ENCODE data around the gene ARMC9.

ARMC9 gene

GRCh38 chr2:231378026-231378722 lies 179.7 kb downstream of the ARMC9 start:
- no peak for DNase-seq (ENCODE audit: extremely low read depth in 1 of 2, low read depth in 1 of 2)

DNA sequence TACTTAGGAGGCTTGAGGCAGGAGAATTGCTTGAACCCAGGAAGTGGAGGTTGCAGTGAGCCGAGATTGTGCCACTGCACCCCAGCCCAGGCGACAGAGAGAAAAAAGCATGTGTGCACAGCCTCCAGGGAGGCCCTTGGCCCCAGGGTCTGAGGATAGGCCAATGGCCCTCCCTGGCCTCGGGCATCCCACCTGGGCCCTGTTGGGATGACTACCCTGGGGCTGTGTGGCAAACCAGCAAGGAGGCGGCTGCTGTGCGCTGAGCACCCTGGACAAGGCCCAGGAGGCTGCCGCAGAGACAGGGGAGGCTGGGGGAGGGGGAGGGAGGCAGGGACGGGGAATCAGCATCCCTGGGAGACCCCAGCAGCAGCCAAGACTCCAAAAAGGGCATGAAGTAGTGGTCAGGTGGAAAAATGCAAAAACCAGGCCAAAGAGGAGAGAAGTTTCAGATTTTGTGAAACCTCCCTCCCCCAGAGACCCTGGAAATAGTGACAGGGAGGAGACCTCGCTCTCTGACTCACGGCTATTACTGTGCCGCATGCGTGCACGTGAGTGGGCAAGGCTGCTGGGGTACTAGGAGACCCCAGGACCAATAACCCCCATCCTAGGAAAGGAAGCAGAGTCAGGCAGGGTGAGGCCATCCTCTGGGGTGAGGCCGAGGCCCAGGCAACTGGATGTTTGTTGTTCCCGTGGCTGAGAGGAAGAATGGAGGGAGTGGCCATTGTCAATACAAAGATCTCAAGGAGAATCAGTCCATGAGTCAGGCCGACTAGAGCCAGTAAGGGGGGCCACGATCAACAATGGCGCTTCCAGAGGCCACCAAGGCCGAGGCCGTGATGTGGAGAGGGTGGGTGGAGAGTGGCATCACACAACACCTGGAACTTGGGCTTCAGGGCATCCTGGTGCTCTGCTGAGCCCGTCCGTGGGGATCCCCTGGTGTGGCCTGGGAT lies 181.1 kb downstream of the ARMC9 start:
- no peak for DNase-seq (ENCODE audit: extremely low read depth in 1 of 2, low read depth in 1 of 2)

DNA sequence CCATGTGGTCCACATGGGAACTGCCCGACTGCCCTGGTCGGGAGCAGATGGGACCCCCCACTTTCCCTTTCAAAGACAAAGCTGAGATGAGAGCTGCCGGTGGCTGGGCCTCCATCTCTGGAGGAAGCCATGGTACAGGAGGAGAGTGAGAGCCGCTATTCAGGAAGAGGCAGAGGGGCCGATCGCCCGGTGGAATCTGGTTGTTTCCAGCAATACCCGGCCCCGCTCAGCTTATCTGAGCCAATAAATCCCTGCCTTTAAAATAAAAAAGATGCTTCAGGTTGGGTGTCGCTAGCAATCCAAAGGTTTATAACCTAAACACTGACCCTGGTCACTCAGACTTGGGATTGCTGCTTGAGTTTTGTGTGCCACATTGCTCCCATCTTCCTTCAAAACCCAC lies 181.9 kb downstream of the ARMC9 start:
- DNase-seq (ENCODE audit: extremely low read depth in 1 of 2, low read depth in 1 of 2) = no peak

- DNase-seq (ENCODE audit: extremely low read depth in 1 of 2, low read depth in 1 of 2) = no peak
These were observed 182.8 kb downstream of the ARMC9 start for GRCh38 chr2:231380991-231381847.

GRCh38 chr2:231382116-231382515 lies 183.7 kb downstream of the ARMC9 start:
- DNase-seq (ENCODE audit: extremely low read depth in 1 of 2, low read depth in 1 of 2) = no peak

DNA sequence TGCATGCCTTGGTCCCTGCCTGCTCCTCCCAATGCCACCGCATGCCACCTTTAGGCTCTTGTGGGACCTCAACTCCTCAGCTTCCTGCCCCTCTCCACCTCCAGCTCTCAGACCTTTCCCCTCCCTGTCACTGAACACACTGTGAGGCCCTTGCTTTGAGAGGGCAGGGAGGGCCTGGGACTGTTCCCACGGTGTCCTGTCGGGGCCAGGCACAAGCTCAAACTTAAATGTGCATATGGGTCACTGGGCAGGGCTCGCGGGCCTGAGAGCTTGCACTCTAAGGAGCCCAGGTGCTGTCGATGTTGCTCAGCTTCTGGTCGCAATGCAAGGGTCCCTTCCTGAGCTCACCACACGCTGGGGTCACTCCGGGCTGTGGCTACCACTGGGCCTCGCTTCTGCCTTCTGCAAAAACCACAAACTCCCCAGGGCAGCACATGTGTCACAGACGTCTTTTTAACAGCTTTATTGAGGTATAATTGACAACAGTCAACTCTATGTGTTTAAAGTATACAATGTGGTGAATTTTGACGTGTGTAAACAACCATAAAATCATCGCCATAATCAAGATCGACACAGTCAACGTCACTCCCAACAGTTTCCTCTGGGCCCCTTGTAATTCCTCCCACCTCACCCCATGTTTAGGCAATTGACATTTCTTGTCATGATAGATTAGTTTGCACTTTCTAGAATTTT lies 185.1 kb downstream of the ARMC9 start:
- DNase-seq (ENCODE audit: extremely low read depth in 1 of 2, low read depth in 1 of 2) = no peak

DNA sequence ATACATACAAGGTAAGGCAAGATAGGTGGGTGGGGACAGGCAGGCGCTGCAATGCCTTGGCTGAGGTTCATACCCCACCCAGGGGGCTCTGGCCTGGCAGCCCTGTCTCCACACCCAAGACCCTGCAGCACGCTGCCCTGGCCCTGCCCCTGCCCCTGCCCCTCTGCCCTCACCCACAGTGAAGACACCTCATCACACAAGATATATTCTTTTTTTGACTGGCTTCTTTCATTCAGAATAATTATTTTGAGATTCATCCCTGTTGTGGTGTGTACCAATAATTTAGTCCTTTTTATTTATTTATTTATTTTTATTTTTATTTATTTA lies 185.6 kb downstream of the ARMC9 start:
- DNase-seq (ENCODE audit: extremely low read depth in 1 of 2, low read depth in 1 of 2) = no peak

- DNase-seq (ENCODE audit: extremely low read depth in 1 of 2, low read depth in 1 of 2) = no peak
These were observed 186.5 kb downstream of the ARMC9 start for GRCh38 chr2:231384970-231385369.

- DNase-seq (ENCODE audit: extremely low read depth in 1 of 2, low read depth in 1 of 2) = no peak
These were observed 187.0 kb downstream of the ARMC9 start for GRCh38 chr2:231385429-231385828.

DNA sequence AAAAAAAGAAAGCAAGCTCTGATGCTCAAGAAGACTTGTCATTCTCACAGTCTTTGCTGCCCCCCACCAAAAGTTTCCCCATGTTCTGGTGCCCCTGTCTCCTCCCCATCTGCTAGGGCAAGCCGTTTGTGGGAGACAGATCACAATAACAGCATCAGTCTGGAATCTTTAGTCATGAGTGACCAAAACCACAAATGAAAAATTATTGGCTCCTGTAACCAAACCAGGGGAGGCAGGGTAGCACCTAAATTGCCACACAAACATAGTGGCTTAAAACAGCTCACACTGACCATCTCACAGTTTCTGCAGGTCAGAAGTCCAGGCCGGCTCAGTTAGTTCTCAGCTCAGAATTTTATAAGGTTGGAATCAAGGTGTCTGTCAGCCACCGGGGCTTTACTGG lies 188.0 kb downstream of the ARMC9 start:
- DNase-seq (ENCODE audit: extremely low read depth in 1 of 2, low read depth in 1 of 2) = no peak

DNA sequence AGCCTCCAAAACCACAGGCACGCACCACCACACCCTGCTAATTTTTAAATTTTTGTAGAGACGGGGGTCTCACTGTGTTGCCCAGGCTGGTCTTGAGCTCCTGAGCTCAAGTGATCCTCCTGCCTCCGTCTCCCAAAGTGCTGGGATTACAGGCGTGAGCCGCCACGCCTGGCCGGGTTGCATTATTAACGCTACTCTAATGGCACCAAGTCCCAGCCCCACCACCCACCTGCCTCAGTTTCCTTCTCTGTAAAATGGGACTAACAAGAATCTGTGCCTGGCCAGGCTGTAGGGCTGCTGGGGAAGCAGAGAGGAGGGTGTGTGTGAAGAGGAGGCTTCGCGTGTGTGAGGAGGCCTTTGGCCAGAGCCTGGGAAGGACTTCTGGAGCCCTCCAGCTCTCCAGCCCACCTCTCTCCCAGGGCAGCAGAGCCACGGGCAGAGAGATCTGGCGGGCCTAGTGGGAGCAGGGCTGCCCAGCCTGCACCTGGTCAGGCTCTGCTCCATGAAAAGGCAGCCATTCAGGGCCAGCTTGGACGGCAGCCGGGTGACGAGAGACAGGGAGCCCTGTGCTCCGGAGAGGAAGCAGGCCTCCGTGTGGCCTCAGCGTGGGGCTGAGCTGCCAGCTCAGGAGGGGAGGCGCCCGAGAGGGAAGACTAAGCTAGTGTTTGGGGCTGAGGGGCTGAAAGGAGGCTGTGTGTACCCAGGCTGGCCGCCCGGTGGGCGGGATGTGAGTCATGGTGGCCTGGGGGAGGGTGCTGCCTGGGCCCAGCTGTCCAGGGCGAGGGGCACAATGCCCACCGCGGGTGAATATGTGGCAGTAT lies 189.7 kb downstream of the ARMC9 start:
- no peak for DNase-seq (ENCODE audit: extremely low read depth in 1 of 2, low read depth in 1 of 2)

DNA sequence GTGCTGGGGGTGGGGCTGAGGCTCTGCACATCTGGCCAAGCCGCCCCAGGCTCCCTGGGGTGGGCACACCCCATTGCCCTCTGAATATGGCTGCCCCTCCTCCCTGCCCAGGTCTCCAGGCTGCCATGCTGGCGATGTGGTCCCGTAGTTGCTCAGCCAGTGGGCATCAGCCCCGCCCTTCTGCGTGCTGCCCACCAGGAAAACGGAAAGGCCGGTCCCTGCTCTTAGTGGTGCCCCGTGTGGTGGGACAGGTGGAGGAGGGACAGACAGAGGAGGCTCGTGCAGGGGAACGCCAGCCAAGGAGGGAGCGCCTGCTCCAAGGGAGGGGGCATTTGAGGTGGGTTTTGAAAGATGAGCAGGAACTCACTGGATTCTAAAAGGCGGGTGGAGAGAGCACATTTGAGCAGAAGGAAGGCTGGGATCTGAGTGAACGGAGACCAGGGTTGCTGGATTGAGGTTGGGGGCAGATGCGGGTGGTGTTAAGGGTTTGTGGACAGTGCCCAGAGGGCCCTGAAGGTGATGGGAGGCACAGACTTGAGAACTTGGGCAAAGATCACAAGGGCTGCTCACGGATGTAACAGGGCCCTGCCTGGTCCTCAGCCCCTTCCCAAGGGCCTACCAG lies 190.4 kb downstream of the ARMC9 start:
- DNase-seq (ENCODE audit: extremely low read depth in 1 of 2, low read depth in 1 of 2) = no peak

DNA sequence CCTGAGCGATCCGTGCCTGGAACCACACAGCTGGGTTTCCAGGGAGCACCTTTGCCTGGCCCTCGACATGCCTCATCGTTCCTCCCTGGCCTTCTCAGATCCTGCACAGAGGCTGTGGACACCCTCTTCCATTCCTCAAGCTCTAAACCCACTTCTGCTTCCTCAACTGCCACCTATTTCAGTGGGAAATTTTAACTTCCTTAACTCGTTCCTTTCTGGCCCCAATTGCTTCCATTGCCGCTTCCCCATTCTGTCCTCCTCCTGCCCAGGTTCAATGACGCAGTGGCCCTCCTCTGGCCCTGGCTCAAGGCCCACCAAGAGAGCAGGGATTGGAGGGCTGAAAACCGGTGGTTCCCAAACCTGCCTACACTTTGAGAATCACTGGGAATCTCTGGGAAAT lies 192.2 kb downstream of the ARMC9 start:
- DNase-seq (ENCODE audit: extremely low read depth in 1 of 2, low read depth in 1 of 2) = no peak

DNA sequence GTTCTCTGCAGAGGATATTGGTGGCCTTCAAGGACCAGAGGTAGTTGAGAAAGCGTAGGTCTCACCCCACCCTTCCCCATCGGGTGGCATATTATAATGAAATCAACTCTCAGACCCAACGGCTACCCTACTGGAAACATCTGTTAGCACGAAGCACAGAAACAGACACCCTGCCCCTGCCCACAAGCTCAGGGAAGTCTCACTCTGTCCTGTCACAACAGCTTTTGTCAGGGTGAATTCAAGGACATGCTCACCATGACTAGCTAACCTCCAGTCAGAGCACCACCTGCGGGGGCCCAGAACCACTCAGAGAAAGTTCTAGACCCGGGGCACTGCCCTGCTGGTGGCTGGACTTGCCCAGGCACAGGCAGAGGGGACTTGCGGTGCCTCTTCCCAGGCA lies 193.6 kb downstream of the ARMC9 start:
- DNase-seq (ENCODE audit: extremely low read depth in 1 of 2, low read depth in 1 of 2) = no peak

DNA sequence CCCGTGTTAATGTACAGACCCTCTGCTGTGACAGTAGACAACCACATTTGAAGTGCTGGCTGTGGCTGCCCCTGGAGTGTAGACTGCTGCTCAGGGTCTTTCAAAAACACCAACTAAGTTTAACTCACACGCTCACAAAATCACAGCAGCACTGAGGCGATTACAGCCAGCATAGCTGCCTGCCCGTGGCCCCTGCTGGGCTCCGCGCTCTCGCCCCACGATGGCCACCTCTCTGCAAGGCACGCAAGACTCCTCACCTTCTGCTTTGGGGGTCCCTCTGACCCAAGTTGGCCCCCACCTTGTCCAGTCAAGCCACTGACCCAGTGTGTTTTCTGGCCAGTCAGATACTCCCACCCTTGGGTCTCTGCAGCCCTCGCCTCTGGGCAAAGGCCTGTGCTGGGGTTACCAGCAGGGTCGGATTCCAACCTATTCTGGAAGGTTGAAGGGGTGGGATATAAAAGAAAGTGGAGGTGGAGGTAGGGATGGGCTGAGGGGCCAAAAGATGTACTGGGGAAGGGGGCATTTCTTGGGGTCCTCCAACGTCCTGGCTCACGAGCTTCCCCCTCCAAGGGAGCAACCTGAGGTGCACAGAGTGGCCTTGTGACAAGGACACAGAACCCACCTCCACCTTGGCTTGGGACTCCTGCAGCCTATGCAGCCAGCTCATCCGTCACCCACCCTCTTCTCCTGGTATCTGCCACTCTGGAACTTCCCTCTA lies 194.2 kb downstream of the ARMC9 start:
- DNase-seq (ENCODE audit: extremely low read depth in 1 of 2, low read depth in 1 of 2) = no peak

DNA sequence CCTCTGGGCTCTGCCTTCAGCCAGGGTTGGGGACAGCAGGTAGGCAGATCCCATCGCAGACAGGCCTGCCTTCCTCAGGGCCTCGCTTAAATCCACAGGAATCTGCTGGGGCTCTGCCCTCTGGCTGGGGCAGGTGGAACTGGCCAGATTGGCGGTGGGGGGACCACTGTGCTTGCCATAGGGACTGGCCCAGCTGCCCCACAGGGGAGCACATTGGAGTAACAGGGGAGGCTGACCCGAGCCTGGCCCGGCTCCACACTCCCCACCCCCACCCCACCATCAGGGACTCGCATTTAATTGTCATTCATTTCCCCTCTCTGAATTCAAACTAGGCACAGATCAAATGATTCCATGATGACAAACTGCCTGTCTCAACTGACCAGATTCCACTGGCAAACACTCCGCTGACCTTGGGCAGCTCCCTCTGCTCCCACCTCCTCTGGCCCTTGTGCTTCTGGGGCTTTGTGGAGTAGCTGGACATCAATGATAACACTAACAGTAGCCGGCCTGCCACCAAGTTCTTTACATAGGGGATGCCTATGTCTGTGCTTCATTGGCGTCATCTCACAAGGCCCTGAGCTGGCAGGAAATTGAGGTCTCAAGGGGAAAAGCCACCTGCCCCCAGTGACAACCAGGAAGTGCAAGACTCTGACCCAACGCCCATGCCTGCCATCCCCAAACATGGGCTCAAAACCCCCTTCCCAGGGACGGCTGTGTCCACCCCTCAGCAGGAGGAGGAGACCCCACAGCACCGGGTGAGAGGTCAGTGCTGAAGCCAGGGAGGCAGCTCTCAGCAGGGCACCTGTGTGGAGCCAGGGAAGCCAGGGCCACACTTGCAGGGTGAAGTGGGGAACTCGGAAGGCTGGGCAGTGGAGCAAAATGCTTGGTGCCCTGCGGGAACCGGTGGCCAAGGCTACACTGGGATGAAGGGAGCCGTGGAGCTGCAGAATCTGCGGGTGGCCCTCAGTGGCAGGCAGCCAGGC lies 195.0 kb downstream of the ARMC9 start:
- DNase-seq (ENCODE audit: extremely low read depth in 1 of 2, low read depth in 1 of 2) = peak; percentile 22 to 45

DNA sequence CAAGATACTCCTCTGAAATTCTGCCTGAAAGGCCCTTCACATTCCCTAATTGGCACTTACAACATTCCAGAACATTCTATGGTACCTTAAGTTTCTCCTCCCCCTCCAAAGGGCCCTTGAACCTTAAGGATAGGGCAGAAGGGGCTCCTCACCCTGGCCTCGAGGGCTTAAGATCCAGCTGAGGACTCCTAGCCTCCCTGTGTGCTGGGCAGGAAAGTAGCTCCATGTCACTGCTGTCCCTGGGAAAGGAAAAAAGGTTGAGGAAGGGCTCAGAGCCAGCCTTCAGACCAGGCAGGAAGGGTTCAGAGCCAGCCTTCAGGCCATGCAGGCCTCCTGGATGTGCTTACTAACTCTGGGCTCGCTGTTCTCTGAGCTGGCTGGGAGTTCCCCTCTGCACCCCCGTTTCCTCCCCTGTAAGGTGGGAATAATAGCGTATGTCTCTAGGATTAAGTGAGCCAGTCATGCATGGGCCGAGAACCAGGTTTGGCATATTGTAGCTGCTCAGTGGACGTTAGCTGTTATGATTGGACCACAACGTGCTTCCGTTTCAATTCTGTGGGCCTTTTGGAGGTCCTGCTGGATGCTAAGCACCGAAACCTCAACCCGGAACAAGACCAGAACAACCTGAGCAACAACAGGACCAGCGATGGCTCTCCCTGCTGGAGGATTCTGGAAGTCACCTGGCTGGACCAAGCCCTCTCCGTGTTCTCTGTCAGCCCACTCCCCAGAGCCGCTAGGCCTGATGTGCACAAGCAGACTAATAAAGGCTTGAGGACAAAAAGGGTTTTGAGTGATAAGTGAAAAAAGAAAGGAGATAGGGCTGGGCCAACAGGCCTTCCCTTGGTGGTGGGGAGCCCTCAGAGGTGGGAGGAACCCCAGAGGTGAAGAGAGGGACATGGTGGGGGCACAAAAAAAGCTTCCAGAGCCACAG lies 196.0 kb downstream of the ARMC9 start:
- DNase-seq (ENCODE audit: extremely low read depth in 1 of 2, low read depth in 1 of 2) = no peak
